NCI-H1694 treated with DMSO at 0.1 percent for 48 hours (cell line): Measurements from ENCODE around the gene IQSEC2.

Experiments
- DNase-seq: peaks from one replicate; lab custom pipeline; 2025; lab: John Stamatoyannopoulos, UW

The IQSEC2 gene

DNA sequence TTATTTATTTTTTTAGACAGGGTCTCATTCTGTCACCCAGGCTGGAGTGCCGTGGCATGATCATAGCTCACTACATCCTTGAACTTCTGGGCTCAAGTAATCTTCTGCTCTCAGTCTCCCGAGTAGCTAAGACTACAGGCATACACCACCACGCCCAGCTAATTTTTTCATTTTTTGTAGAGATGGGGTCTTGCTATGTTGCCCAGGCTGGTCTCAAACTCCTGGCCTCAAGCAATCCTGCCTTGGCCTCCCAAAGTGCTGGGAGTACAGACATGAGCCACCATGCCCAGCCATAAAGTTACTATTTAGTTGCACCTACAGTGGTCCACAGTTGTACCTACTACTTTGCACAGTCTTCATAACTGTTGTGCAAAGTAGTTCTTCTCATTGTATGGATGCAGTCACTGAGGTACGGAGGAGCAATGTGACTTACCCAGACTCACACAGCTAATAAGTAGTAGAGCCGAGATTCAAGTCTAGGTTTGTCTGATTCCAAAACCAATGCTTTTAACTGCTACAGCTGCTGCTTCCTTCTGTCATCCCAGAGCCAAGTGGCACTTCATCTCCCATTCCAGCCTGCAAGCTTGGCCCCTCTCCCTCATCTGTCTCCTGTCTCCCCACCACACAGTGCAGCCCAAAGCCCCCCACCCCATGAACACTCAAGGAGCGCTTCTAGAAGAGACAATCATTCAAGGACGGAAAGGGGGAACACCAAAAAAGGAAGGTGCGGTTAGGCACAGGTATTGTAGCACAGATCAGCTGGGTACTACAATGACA lies 24.0 kb upstream of the IQSEC2 start:
- no peak for DNase-seq

DNA sequence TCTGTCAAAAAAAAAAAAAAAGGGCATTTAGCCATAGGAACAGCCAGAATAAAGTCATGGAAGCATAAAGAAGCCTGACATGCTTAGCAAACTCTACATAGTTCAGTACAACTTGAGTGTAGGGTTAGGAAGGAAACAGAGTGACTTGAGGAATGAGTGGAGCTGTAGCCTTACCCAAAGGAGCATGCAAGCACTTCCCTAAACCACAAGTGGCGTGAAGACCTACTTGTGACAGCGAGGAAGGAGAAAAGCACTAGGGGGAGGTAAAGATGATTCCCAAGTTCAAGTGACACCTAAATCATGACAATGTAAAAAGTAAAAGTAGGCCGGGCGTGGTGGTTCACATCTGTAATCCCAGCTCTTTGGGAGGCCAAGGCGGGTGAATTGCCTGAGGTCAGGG lies 21.8 kb upstream of the IQSEC2 start:
- DNase-seq: no peak

DNA sequence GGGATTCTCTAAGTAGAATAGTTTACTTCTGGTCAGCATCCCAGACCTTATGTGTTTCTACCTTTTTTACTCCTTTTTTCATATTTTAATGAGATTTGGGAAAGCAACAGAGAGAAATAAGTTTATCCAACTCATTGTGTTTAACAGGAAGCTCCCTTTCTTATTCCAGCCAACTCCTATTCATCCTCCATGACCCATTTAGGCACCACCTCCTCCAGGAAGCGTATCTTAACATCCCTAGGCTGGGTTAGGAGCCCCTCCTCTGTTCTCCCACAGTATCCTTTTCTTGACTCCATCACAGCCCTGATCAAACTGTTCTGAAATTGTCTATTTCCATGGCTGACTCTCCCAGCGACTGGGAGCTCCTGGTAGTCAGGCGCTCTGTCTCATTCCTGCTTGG lies 18.8 kb upstream of the IQSEC2 start:
- no peak for DNase-seq

- DNase-seq: no peak
Observed at GRCh38 chrX:53294024-53294648, 12.8 kb upstream of the IQSEC2 start.

GRCh38 chrX:53291596-53291995 lies 10.2 kb upstream of the IQSEC2 start:
- DNase-seq: no peak

- no peak for DNase-seq
Observed at GRCh38 chrX:53290441-53291041, 9.2 kb upstream of the IQSEC2 start.

DNA sequence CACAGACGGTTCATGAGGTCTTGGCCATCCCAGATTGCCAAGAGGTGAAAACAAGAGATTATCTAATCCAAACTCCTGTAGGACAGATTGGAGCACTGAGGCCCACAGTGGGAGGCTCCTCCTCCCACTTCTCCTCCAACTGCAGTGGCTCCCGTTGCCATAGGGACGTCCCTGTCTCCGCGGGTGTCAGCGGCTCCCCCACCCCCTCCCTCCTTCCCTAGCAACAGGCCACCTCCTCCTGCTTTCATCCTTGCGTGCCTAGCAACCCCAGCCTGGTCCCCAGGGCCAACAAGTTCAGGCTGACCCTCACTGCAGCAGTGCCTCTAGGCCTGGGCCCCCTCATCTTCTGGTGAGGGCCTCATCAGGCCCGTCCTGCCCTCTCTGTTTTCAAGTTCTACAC lies 6.8 kb upstream of the IQSEC2 start:
- DNase-seq: no peak

DNA sequence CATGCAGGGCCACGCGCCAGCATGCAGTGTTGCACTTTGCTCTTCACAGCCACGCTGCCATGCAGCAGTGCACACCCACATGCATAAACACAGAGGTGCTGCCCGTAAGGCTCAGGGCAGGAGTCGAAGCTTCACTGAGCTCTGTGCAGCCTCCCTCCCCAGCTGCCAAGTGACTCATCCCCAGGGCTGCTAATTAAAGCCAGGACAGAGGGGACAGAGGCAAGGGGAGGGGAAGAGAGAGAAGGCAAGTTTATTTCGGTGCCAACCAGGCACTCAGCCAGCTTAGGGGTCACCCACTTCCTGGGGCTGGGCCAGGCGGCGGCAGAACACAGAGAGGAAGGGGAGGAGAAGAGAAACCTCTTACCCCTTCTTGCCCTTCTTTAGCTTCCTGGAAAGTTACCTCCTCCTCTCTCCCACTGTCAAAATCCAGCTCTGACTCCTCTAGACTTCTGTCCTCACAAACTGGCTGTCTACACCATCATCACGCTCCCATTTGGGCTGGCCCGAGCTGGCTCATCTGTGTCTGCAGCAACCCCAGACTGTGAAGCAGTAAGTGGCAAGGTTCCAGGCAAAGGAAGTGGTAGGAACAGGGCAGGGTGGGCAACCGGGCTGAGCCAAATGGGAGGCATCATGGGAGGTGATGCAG lies 6.2 kb upstream of the IQSEC2 start:
- DNase-seq: peak; percentile 41

GRCh38 chrX:53286171-53286570 lies 4.8 kb upstream of the IQSEC2 start:
- DNase-seq: no peak

DNA sequence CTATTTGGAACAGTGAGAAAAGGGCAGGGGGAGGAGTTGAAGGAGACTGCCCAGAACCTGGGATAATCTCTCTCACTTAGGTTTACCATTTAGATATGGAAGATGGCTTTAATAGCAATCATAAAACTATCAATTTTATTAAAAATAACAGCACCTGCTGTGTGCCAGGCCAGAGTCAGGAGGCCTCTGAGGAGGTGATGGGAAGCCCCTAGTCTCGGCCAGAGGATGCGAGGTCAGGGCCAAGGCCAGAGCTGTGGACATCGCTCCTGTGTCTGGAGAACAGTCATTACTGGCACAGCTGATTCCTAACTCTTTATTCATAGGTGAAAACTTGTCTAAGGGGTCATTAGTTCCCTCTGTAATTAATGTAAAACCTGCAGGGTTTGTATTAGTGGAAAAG lies 4.2 kb upstream of the IQSEC2 start:
- DNase-seq: no peak

GRCh38 chrX:53284684-53285447 lies 3.5 kb upstream of the IQSEC2 start:
- peak; percentile 16 for DNase-seq

DNA sequence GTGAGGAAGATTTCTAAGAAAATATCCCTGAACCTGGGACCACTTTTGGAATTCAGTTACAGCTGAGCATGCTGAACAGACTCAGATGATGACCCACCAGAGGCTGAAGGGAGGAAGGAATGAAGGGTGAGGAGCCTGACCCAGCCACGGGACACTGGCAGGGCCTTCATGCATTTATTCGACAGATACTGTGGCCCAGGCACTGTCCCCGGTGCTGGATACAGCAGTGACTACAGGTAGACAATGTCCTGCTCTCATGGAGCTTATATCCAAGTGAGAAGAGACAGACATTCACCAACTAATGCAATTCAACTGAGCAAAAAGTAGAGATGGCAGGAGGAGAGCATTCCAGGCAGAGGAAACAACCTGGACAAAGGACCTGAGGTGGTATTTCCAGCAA lies 2.2 kb upstream of the IQSEC2 start:
- no peak for DNase-seq

DNA sequence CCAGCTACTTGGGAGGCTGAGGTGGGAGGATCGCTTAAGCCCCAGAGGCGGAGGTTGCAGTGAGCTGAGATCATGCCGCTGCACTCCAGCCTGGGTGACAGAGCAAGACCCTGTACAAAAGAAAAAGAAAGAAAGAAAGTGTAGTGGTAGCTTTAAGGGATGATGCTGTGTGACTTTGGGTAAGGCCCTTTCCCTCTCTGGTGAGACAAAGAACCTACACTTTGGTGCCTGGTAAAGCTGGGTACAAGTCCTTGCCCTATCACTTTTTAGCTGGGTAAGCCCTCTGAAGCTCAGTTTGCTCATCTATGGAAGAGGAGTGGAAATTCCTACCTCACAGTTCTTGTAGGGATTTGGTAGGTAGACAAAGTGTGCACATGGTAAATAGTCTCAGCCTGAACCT lies 1.7 kb upstream of the IQSEC2 start:
- no peak for DNase-seq

DNA sequence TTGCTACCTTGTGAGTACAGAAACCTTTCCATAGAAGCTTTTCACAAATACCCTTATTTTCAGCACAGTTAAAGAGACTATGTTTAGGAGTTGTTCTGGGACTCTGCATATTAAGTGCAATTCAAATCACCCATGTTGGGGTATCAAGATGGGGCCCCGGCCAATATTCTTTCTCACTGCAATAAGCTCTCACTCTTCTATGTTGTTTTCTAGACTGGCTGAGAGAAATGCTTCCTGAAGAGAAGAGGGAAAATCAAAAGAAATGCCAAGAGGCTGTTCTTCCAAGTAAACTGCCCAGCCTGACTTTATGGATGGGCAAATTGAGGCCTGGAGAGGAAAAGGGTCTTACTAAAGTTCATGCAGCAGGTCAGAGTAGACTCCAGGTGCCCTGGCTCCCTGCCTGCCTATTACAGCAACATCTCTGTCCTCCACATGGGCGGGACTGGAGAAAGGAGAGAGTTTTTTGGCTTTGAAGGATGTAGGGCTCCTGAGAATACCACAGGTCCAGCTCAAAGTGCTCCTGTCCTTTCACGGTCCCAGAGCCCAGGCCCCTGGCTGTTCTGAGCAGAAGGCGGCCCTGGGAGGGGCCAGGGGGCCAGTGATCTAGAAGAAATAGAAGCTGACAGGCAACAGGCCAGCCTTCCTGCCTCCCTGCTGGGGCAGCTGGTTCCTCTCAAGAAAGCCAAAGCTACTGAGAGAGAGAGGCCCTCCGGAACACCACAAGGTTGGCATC lies 745 bp upstream of the IQSEC2 start:
- DNase-seq: no peak

GRCh38 chrX:53280331-53281320 lies 758 bp downstream of the IQSEC2 start:
- DNase-seq: no peak

GRCh38 chrX:53279296-53280237 lies 1.8 kb downstream of the IQSEC2 start:
- DNase-seq: no peak

GRCh38 chrX:53272808-53273337 lies 8.5 kb downstream of the IQSEC2 start:
- DNase-seq: no peak

- DNase-seq: no peak
Observed at GRCh38 chrX:53269536-53270107, 11.8 kb downstream of the IQSEC2 start.
